IPS DF 6.9 (cell line): ENCODE data around the gene MAGEA3.
"Not testable (repeated sequence)": the region's sequence is repeated elsewhere in the genome, so short reads cannot be mapped to it uniquely, and the experiment has no call there.

Experiments
- DNase-seq: peaks from one replicate; pipeline ENCODE4 v3.0.0-alpha.2; 2013; ENCODE audit warnings: low read depth, low spot score
- H3K27ac ChIP-seq: one replicate; pipeline ENCODE4 v1.5.1; 2013; ENCODE audit warnings: low read length, control low read depth
- H3K27me3 ChIP-seq: 2 replicates; pipeline ENCODE4 v1.6.1; 2013; ENCODE audit warnings: mild to moderate bottlenecking, low read length; ENCODE audit not compliant: control insufficient read depth, insufficient read depth
- H3K36me3 ChIP-seq: 2 replicates; pipeline ENCODE4 v1.6.1; 2013; ENCODE audit warnings: low read length; ENCODE audit not compliant: control insufficient read depth, insufficient read depth
- H3K4me1 ChIP-seq: 2 replicates; pipeline ENCODE4 v1.6.1; 2013; ENCODE audit warnings: low read length; ENCODE audit not compliant: control insufficient read depth, insufficient read depth
- H3K4me3 ChIP-seq: 2 replicates; pipeline ENCODE4 v1.5.1; 2013; ENCODE audit warnings: mild to moderate bottlenecking, low read length
- H3K9me3 ChIP-seq: 2 replicates; pipeline ENCODE4 v1.6.1; 2013; ENCODE audit warnings: low read length, inconsistent platforms; ENCODE audit not compliant: control insufficient read depth, insufficient read depth
- WGBS: extraction: QIAGEN DNeasy Blood & Tissue Kit; methylation state at CpG from one replicate; pipeline ENCODE4 v1.1.7; 2013; ENCODE audit warnings: mixed read lengths, missing lambda C conversion rate; ENCODE audit not compliant: insufficient read length, insufficient coverage; 5-methylcytosine and 5-hydroxymethylcytosine counted together

MAGEA3 gene

DNA sequence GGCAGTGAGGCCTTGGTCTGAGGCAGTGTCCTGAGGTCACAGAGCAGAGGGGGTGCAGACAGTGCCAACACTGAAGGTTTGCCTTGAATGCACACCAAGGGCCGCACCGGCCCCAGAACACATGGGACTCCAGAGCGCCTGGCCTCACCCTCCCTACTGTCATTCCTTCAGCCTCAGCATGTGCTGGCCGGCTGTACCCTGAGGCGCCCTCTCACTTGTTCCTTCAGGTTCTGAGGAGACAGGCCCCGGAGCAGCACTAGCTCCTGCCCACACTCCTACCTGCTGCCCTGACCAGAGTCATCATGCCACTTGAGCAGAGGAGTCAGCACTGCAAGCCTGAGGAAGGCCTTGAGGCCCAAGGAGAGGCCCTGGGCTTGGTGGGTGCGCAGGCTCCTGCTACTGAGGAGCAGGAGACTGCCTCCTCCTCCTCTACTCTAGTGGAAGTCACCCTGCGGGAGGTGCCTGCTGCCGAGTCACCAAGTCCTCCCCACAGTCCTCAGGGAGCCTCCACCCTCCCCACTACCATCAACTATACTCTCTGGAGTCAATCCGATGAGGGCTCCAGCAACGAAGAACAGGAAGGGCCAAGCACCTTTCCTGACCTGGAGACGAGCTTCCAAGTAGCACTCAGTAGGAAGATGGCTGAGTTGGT lies 37.4 kb downstream of the MAGEA3 start:
- H3K27me3 ChIP-seq, result no peaks in the 10 kb centered on the region
- no peak overlapping the region for H3K27ac ChIP-seq
- no CpG with 5 or more reads among the region's 12 CpGs for WGBS
- no peaks in the 10 kb centered on the region for H3K9me3 ChIP-seq
- H3K4me1 ChIP-seq, result no peaks in the 10 kb centered on the region
- DNase-seq, result no peak
- H3K36me3 ChIP-seq, result no peaks in the 10 kb centered on the region
- H3K4me3 ChIP-seq, result no peak overlapping the region

DNA sequence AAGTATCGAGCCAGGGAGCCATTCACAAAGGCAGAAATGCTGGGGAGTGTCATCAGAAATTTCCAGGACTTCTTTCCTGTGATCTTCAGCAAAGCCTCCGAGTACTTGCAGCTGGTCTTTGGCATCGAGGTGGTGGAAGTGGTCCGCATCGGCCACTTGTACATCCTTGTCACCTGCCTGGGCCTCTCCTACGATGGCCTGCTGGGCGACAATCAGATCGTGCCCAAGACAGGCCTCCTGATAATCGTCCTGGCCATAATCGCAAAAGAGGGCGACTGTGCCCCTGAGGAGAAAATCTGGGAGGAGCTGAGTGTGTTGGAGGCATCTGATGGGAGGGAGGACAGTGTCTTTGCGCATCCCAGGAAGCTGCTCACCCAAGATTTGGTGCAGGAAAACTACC lies 37.9 kb downstream of the MAGEA3 start:
- H3K4me3 ChIP-seq, H3K9me3 ChIP-seq, H3K4me1 ChIP-seq, H3K27ac ChIP-seq, H3K27me3 ChIP-seq, DNase-seq, H3K36me3 ChIP-seq: not testable (repeated sequence)
- WGBS, result no CpG with 5 or more reads among the region's 12 CpGs

GRCh38 chrX:152738560-152738959 lies 40.0 kb downstream of the MAGEA3 start:
- Histone ChIP-seq H3K27me3 (no peaks in the 10 kb centered on the region), H3K36me3 (no peaks in the 10 kb centered on the region), H3K4me1 (no peaks in the 10 kb centered on the region), H3K9me3 (no peaks in the 10 kb centered on the region), H3K27ac (no peak overlapping the region), H3K4me3 (no peak overlapping the region)
- DNase-seq, result no peak
- whole genome bisulfite sequencing, result no CpG with 5 or more reads among the region's 5 CpGs
